ENCODE measurements around the gene PORCN.
"Not testable (repeated sequence)": the region's sequence is repeated elsewhere in the genome, so short reads cannot be mapped to it uniquely, and the experiment has no call there.

The PORCN gene

DNA sequence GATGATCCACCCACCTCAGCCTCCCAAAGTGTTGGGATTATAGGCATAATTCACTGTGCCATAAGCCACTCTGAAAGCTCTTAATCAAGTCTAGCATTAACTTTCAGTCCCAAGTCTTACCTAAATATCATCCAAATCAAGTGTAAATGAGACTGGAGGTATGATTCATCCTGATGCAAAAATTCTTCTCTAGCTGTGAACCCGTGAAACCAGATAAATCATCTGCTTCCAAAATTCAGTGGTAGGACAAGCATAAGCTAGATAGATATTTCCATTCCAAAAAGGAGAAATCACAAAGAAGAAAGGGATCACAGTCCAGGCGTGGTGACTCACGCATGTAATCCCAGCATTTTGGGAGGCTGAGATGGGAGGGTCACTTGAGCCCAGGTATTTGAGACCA lies 21.9 kb downstream of the PORCN start:
- no peak for TF ChIP-seq POLR2A (IDR thresholded peaks at IDR 0.05; ENCODE audit: low read depth, low read length)
- FAIRE-seq (no peak), DNase-seq (ENCODE audit: insufficient read length, low spot score) (no peak)

DNA sequence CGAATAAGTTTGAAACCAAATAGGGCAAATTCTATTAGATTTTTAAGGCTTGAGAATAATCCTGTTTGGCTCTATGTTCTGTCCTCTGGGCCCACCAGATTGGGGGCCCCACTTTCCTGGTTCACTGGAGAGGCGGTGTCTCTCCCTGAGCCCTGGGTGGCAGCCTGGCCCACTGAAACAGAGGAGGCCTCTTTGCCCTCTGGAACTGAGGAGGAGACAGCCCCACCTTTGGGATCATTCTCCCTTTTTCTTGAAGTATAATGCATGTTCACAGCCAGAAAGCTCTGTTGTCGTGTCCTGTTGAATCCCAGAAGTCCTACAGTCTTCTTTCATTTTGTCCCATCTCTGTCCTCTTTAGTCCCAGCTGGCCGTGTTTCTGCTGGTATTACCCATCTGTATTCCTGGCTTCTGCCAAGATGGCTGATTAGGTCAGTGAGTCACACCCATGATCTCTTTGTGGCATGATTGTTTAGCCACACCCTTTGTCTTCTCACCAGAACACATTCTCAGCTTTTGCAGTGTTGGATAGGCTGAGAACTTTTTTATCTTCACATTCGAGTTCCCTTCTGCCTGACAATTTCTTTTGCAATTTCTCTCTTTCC lies 22.7 kb downstream of the PORCN start:
- no peak for FAIRE-seq
- no peak for DNase-seq (ENCODE audit: insufficient read length, low spot score)
- no peak for TF ChIP-seq POLR2A (IDR thresholded peaks at IDR 0.05; ENCODE audit: low read depth, low read length)

DNA sequence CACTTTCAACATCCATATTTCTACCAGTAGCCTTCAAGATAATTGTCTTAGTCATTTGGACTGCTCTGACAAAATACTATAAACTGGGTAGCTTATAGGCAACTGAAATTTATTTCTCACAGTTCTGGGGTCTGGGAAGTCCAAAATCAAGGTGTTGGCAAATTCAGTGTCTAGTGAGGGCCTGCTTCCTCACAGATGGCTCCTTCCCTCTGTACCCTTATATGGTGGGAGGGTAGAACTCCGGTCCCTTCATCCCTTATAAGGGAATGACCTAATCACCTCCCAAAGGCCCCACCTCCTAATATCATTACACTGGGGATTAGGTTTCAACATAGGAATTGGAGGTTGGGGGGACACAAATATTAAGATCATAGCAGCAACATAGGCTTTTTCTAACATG lies 23.4 kb downstream of the PORCN start:
- DNase-seq (ENCODE audit: insufficient read length, low spot score) (no peak), FAIRE-seq (no peak)
- TF ChIP-seq POLR2A (IDR thresholded peaks at IDR 0.05; ENCODE audit: low read depth, low read length), result no peak

DNA sequence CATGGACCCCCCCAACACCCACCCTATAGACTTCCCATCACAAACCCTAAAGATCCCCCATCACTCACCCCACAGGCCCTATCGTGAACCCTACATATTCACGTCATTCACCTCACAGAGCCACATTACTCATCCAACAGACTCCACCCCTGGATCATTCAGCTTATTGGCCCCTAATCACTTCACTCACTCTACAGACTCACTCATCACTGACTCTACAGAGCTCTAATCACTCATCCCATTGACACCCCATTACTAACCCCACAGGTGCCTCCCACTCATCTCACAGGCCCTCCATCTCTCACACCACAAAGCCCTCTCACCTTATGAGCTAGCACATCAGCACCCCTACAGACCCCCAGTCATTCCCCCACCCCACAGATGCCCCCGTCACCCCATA lies 24.4 kb downstream of the PORCN start:
- TF ChIP-seq POLR2A (IDR thresholded peaks at IDR 0.05; ENCODE audit: low read depth, low read length), result no peak
- DNase-seq (ENCODE audit: insufficient read length, low spot score) (no peak), FAIRE-seq (no peak)

DNA sequence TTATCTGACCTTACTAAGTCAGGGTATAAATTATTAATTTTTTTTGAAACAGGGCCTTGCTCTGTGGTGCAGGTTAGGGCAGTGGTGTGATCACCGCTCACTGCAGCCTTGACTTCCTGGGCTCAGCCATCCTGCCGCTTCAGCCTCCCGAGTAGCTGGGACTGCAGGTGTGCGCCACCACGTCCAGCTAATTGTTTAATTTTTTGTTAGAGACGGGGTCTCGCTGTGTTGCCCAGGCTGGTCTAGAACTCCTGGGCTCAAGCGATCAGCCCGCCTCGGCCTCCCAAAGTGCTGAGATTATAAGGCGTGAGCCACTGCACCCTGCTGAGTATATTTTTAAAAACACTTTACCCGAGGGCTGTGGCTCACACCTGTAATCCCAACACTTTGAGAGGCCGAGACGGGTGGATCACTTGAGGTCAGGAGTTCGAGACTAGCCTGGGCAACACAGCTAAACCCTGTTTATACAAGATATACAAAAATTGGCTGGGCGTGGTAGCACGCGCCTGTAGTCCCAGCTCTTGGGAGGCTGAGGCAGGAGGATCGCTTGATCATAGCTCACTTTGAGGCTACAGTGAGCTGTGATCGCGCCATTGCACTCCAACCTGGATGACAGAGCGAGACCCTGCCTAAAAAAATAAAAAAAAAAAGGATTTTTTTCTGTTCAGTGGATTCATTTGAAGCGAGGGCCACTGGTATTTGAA lies 30.0 kb downstream of the PORCN start:
- FAIRE-seq (no peak), DNase-seq (ENCODE audit: insufficient read length, low spot score) (no peak)
- TF ChIP-seq POLR2A (IDR thresholded peaks at IDR 0.05; ENCODE audit: low read depth, low read length), result no peak

DNA sequence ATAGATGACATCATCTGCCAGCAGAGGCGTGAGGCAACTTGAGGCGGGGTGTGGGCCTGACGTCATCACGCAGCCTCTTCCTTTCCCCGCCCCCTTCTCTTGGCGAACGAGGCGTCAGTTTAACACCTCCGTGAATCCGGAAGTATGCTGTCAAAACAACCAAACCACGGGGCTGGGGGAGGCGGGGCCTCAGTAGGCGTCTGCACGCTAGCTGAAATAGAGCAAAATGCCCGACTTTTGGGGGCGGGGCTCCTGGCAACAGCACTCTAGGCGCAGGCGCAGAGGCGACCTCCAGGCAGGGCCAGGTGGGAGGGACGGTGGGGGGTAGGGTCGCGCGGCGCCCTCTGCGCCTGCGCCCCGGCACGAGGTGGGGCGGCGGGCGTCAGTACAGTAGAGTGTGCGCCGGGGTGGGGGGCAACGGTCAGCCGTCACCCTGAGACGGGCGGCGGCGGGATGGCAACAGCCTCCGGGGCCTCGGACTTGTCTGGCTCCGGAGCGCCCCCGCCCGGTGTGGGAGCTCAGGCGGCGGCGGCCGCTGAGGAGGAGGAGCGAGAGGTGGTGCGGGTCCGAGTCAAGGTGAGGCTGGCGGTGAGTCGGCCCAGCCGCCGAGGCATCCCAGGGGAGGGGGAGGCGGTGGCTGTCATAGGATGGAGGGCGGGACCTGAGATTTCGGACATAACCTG lies 30.7 kb downstream of the PORCN start, which contains the start of gene TBC1D25:
Gene TBC1D25 (plus strand): TSS at position 370 of the 683 bp plus-strand sequence. CDS start 84 bp downstream, at position 454.
- TF ChIP-seq POLR2A (IDR thresholded peaks at IDR 0.05; ENCODE audit: low read depth, low read length), result peak; percentile 35; the same call in 1 of the 2 replicates
- FAIRE-seq, result no peak
- DNase-seq (ENCODE audit: insufficient read length, low spot score), result peak; percentile 30

DNA sequence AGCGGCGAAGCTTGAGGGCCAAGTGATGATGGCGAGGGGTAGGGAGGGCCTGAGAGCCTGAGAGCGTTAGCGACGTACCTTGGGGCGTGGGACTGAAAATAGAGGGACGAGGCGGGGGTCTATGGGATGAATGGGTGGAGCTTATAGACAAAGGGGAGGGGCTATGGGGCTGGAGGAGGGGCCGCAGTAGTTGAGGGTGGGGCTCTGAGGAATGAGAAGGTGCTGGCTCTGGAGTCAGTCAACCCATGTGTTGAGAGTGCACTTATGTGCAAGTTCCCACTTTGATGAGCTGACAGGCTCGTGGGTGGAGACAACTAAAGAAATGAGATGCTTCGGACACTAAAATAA lies 31.2 kb downstream of the PORCN start:
- no peak for FAIRE-seq
- no peak for DNase-seq (ENCODE audit: insufficient read length, low spot score)
- TF ChIP-seq POLR2A (IDR thresholded peaks at IDR 0.05; ENCODE audit: low read depth, low read length), result no peak

DNA sequence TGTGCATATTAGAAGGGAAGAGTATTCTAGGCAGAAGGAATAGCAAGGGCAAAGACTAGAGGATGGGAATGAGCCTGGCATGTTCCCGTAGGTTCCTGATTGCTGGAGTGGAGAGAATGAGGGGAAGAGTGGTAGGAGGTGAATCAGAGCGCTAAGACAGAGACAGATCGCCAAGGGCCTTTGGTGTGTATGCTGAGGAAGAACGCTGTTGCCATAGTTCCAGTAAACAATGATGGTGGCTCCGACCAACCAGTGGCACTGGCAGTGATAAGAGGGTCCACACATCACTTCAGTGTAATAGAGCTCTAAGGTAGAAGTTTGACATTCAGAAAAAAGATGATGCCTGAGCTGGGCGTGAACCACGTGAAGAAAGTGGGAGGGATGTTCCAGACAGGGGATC lies 31.7 kb downstream of the PORCN start:
- DNase-seq (ENCODE audit: insufficient read length, low spot score), result no peak
- no peak for FAIRE-seq
- no peak for TF ChIP-seq POLR2A (IDR thresholded peaks at IDR 0.05; ENCODE audit: low read depth, low read length)

DNA sequence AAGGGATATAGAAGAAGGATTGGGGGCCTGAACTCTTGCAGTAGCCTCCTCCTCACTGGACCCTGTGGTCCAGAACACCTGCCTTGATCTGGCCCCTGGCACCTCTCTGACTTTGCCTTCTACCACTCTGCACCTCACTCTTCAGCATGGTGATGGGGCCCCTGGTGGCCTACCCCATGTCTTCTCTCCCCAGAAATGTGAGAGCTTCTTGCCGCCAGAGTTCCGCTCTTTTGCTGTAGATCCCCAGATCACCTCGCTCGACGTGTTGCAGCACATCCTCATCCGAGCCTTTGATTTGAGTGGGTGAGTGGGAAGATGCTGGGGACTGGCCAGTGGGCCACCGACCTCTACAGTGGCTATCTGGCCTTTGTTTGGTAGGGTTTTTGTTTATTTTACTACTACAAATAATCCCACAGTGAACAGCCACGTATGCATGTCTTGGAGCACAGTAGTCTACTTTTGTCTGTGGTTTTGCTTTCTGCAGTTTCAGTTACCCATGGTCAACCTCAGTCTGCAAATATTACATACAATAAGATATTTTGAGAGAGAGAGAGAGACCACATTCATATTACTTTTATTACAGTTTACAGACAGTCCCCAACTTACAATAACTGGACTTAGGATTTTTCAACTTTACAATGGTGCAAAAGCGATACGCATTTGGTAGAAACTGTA lies 32.5 kb downstream of the PORCN start:
- no peak for DNase-seq (ENCODE audit: insufficient read length, low spot score)
- FAIRE-seq, result no peak
- no peak for TF ChIP-seq POLR2A (IDR thresholded peaks at IDR 0.05; ENCODE audit: low read depth, low read length)

DNA sequence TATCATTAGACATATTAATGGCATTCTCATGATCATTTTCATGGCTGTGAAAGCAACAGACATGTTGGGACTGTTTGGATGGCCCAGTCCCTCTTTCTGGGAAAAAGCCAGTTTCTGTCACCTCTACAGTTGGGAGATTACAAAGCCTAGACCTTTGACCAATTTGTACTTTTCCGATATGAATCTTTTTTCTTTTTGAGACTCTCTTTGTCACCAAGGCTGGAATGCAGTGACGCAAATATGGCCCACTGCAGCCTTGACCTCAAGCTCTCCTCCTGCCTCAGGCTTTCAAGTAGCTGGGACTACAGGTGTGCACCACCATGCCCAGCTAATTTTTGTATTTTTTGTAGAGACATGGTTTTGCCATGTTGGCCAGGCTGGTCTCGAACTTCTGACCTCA lies 40.1 kb downstream of the PORCN start:
- DNase-seq (ENCODE audit: insufficient read length, low spot score) (no peak), FAIRE-seq (no peak)
- no peak for TF ChIP-seq POLR2A (IDR thresholded peaks at IDR 0.05; ENCODE audit: low read depth, low read length)

DNA sequence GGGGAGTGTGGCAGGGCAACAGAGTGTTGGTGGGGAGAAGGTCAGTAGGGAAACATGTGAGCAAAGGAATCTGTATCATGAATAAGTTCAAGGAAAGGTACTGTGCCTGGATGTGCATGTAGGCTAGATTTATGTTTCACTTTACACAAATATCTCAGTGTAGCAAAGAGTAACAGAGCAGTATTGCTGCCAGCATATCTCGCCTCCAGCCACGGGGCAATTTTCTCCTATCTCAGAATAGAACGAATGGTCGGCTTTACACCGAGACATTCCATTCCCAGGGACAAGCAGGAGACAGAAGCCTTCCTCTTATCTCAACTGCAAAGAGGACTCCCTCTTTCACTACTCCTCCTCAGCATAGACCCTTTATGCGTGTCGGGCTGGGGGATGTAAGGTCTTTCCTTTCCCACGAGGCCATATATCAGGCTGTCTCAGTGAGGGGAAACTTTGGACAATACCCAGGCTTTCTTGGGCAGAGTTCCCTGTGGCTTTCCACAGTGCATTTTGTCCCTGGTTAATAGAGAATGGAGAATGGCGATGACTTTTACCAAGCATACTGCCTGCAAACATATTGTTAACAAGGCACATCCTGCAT lies 47.0 kb downstream of the PORCN start:
- not testable (repeated sequence) for FAIRE-seq; DNase-seq (ENCODE audit: insufficient read length, low spot score)

DNA sequence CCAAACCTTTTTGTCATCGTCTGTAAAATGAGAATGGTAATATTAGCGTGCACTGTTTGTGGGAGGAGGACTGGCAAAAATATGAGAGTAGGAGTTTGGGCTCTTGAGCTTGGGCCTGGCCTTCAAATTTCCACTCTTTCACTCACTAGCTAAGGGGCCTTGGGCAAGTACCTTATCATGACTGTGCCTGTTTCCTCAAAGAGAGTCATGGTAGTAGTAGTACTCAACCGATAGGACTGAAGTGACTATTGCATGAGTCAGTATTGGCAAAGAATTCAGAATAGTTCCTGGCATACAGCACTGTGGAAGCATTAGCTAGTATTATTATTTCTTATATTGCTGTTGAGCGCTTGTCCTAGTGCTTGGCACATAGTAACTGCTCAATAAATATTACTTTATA lies 49.5 kb downstream of the PORCN start:
- peak; percentile 25 for DNase-seq (ENCODE audit: insufficient read length, low spot score)
- TF ChIP-seq POLR2A (IDR thresholded peaks at IDR 0.05; ENCODE audit: low read depth, low read length), result no peak
- FAIRE-seq, result no peak

DNA sequence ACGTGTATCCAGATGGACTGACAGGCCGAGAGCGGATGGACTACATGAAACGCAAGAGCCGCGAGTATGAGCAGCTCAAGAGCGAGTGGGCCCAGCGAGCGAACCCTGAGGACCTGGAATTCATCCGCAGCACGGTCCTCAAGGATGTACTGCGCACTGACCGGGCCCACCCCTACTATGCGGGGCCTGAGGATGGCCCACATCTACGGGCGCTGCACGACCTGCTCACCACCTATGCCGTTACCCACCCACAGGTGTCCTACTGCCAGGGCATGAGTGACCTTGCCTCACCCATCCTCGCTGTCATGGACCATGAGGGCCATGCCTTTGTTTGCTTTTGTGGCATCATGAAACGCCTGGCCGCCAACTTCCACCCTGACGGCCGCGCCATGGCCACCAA lies 50.8 kb downstream of the PORCN start:
- DNase-seq (ENCODE audit: insufficient read length, low spot score) (no peak), FAIRE-seq (no peak)
- no peak for TF ChIP-seq POLR2A (IDR thresholded peaks at IDR 0.05; ENCODE audit: low read depth, low read length)

DNA sequence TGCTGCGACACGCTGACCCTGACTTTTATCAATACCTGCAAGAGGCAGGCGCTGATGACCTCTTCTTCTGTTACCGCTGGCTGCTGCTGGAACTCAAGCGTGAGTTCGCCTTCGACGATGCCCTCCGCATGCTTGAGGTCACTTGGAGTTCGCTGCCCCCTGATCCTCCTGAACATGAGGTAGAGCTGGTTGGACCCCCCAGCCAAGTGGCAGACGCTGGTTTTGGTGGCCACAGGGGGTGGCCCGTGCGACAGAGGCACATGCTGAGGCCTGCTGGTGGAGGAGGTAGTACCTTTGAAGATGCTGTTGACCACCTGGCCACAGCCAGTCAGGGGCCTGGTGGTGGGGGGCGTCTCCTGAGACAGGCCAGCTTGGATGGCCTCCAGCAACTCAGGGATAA lies 51.3 kb downstream of the PORCN start:
- DNase-seq (ENCODE audit: insufficient read length, low spot score) (no peak), FAIRE-seq (no peak)
- TF ChIP-seq POLR2A (IDR thresholded peaks at IDR 0.05; ENCODE audit: low read depth, low read length), result no peak

All from H54 (cell line).